K562 (cell line): Measurements from ENCODE around the gene ZNF804A.

Experiments used
- MED1 ChIP-seq: sonication (generic); formaldehyde crosslinking; IDR thresholded peaks from 2 replicates; pipeline ENCODE4 v1.8.1; 2023; ENCODE audit warnings: missing genetic modification reagents, borderline replicate concordance
- RAD21 ChIP-seq, 2 experiments: fragments of 250-450 bp in 1 of 2; fragments of 450-650 bp in 1 of 2; sonication (Bioruptor Pico) in 1 of 2; formaldehyde crosslinking in 1 of 2; IDR thresholded peaks in 1 of 2; conservative IDR thresholded peaks in 1 of 2; 2 replicates each; pipeline versions ENCODE4 v1.4.0 to v1.8.0; 2020 to 2022; ENCODE audit warnings: mild to moderate bottlenecking in 2 of 2, moderate library complexity in 1 of 2
- SP2 ChIP-seq: IDR thresholded peaks from 2 replicates; pipeline ENCODE4 v1.6.1; 2011; ENCODE audit warnings: mild to moderate bottlenecking, low read depth, low read length, moderate library complexity; ENCODE audit not compliant: poor library complexity, severe bottlenecking; ENCODE audit errors: extremely low read depth
- TF ChIP-seq, protein P1 (sequence below): fragments of 450-650 bp; IDR thresholded peaks from 2 replicates; pipeline ENCODE4 v1.6.1; 2016
- TF ChIP-seq, protein P2 (sequence below): fragments of 250-450 bp; sonication (Bioruptor Pico); IDR thresholded peaks from 2 replicates; pipeline ENCODE4 v1.9.0; 2021; ENCODE audit warnings: mild to moderate bottlenecking
- TF ChIP-seq, protein P3 (sequence below), 3 experiments: IDR thresholded peaks in 2 of 3; conservative IDR thresholded peaks in 1 of 3; 2 replicates each; pipeline ENCODE4 v1.5.1; 2011 to 2012; ENCODE audit warnings: low read length in 3 of 3, mild to moderate bottlenecking in 3 of 3, control low read depth in 2 of 3, improper control_type of control experiment in 1 of 3, inconsistent platforms in 1 of 3, low read depth in 1 of 3, mixed read lengths in 1 of 3, moderate library complexity in 1 of 3; ENCODE audit not compliant: insufficient read depth in 2 of 3
- TF ChIP-seq, protein P4 (sequence below): fragments of 450-650 bp; conservative IDR thresholded peaks from 2 replicates; pipeline ENCODE4 v1.6.1; 2016; ENCODE audit warnings: missing genetic modification characterization, low read depth, mild to moderate bottlenecking, missing compliant biosample characterization, moderate library complexity

DNA sequence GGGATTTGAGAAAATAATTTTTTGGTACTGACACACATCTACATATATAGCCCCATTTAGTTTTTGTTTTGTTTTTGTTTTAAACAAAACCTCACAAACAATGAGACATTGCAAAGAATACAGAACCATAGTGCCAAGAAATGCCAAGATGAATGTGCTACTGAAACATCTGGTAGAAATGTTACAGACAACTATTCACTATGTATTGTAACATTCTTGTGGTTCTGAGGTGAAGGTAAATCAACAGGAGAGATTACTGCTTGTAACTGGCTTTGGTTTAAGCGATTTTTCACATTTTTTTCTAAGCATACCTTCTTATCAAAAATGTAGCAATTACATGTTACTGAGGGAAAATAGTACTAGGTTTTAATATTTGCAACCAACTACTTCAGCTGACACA lies 281.3 kb downstream of the ZNF804A start:
- TF ChIP-seq, protein P1, sequence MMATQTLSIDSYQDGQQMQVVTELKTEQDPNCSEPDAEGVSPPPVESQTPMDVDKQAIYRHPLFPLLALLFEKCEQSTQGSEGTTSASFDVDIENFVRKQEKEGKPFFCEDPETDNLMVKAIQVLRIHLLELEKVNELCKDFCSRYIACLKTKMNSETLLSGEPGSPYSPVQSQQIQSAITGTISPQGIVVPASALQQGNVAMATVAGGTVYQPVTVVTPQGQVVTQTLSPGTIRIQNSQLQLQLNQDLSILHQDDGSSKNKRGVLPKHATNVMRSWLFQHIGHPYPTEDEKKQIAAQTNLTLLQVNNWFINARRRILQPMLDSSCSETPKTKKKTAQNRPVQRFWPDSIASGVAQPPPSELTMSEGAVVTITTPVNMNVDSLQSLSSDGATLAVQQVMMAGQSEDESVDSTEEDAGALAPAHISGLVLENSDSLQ, result no peak
- no peak for TF ChIP-seq RAD21 (CRISPR knock-in tag; conservative IDR thresholded peaks at IDR 0.05 in 1 of 2, IDR thresholded peaks at IDR 0.05 in 1 of 2)
- no peak for TF ChIP-seq SP2
- TF ChIP-seq, protein P2, sequence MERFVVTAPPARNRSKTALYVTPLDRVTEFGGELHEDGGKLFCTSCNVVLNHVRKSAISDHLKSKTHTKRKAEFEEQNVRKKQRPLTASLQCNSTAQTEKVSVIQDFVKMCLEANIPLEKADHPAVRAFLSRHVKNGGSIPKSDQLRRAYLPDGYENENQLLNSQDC (CRISPR knock-in tag), result no peak
- TF ChIP-seq, protein P3, sequence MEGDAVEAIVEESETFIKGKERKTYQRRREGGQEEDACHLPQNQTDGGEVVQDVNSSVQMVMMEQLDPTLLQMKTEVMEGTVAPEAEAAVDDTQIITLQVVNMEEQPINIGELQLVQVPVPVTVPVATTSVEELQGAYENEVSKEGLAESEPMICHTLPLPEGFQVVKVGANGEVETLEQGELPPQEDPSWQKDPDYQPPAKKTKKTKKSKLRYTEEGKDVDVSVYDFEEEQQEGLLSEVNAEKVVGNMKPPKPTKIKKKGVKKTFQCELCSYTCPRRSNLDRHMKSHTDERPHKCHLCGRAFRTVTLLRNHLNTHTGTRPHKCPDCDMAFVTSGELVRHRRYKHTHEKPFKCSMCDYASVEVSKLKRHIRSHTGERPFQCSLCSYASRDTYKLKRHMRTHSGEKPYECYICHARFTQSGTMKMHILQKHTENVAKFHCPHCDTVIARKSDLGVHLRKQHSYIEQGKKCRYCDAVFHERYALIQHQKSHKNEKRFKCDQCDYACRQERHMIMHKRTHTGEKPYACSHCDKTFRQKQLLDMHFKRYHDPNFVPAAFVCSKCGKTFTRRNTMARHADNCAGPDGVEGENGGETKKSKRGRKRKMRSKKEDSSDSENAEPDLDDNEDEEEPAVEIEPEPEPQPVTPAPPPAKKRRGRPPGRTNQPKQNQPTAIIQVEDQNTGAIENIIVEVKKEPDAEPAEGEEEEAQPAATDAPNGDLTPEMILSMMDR (IDR thresholded peaks at IDR 0.05 in 2 of 3, conservative IDR thresholded peaks at IDR 0.05 in 1 of 3; ENCODE audit: insufficient read depth in 2 of 3, low read depth in 1 of 3, low read length in 3 of 3), result no peak
- TF ChIP-seq, protein P4, sequence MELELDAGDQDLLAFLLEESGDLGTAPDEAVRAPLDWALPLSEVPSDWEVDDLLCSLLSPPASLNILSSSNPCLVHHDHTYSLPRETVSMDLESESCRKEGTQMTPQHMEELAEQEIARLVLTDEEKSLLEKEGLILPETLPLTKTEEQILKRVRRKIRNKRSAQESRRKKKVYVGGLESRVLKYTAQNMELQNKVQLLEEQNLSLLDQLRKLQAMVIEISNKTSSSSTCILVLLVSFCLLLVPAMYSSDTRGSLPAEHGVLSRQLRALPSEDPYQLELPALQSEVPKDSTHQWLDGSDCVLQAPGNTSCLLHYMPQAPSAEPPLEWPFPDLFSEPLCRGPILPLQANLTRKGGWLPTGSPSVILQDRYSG (tag), result no peak
- TF ChIP-seq MED1 (CRISPR knock-in tag), result no peak
